IMR-90 (cell line): ENCODE results near the gene SRGAP3. TPM values are rescaled to one million over a fixed set of nuclear protein-coding genes. Genes with fewer than 3 reads are reported as not detected.

ENCODE experiments used
- ATAC-seq: fragments of 200-7000 bp; cut with Tn5 transposase; 2 replicates; pipeline ENCODE4 v1.9.1; 2020; ENCODE audit warnings: low read depth, mild to moderate bottlenecking, moderate library complexity
- BruUV-seq: library from RNA; stranded (reverse); fragments of 400-500 nt; replicated peaks from 2 replicates; lab custom pipeline; 2021; lab: Mats Ljungman, UMichigan
- CTCF ChIA-PET: fragments of 300-600 bp; formaldehyde crosslinking; extraction: SDS; loops from one replicate; lab custom pipeline; 2021; ENCODE audit warnings: antibody characterized with exemption; lab: Yijun Ruan, JAX
- POLR2A ChIA-PET: fragments of 300-600 bp; sonication (Branson Sonifier 250); formaldehyde crosslinking; loops from one replicate; lab custom pipeline; 2022; ENCODE audit warnings: antibody characterized with exemption; ENCODE audit not compliant: unreplicated experiment; lab: Charles Lee
- DNase-seq: peaks from one replicate; pipeline ENCODE4 v3.0.0; 2013
- H2AFZ ChIP-seq: replicated peaks from 2 replicates; pipeline ENCODE3; 2013; ENCODE audit warnings: low read length, mild to moderate bottlenecking; ENCODE audit not compliant: poor library complexity
- H2AK5ac ChIP-seq: 2 replicates; pipeline ENCODE4 v1.6.1; 2013; ENCODE audit warnings: low read depth, low read length, inconsistent platforms
- H2AK9ac ChIP-seq: replicated peaks from 2 replicates; pipeline ENCODE3; 2013; ENCODE audit warnings: mild to moderate bottlenecking, low read depth, low read length, moderate library complexity; ENCODE audit not compliant: poor library complexity
- H2BK120ac ChIP-seq: 2 replicates; pipeline ENCODE4 v1.6.1; 2013; ENCODE audit warnings: low read depth, low read length, inconsistent platforms
- H2BK15ac ChIP-seq: 3 replicates; pipeline ENCODE4 v1.6.1; 2013; ENCODE audit warnings: low read depth, low read length, inconsistent platforms
- H2BK20ac ChIP-seq: 2 replicates; pipeline ENCODE4 v1.6.1; 2013; ENCODE audit warnings: low read depth, mild to moderate bottlenecking, inconsistent platforms, low read length, moderate library complexity
- H2BK5ac ChIP-seq: 2 replicates; pipeline ENCODE4 v1.6.1; 2013; ENCODE audit warnings: mild to moderate bottlenecking, low read depth, low read length, inconsistent platforms; ENCODE audit not compliant: poor library complexity, severe bottlenecking
- H3K14ac ChIP-seq: replicated peaks from 2 replicates; pipeline ENCODE4 v1.6.1; 2013; ENCODE audit warnings: low read depth, low read length, inconsistent platforms
- H3K18ac ChIP-seq: 2 replicates; pipeline ENCODE4 v1.6.1; 2013; ENCODE audit warnings: low read depth, low read length, control low read depth
- H3K23ac ChIP-seq: 2 replicates; pipeline ENCODE4 v1.6.1; 2013; ENCODE audit warnings: low read depth, low read length, inconsistent platforms
- H3K27ac ChIP-seq: 2 replicates; pipeline ENCODE4 v1.5.1; 2013; ENCODE audit warnings: mild to moderate bottlenecking, control low read depth, low read length; ENCODE audit not compliant: insufficient read depth
- H3K27me3 ChIP-seq: 2 replicates; pipeline ENCODE4 v1.6.1; 2013; ENCODE audit warnings: low read length; ENCODE audit not compliant: control insufficient read depth, insufficient read depth
- H3K36me3 ChIP-seq: 2 replicates; pipeline ENCODE4 v1.6.1; 2013; ENCODE audit warnings: low read length, mixed read lengths; ENCODE audit not compliant: control insufficient read depth, insufficient read depth
- H3K4ac ChIP-seq: 2 replicates; pipeline ENCODE4 v1.6.1; 2013; ENCODE audit warnings: low read depth, low read length, inconsistent platforms
- H3K4me1 ChIP-seq: 2 replicates; pipeline ENCODE4 v1.6.1; 2013; ENCODE audit warnings: low read length, mixed read lengths; ENCODE audit not compliant: control insufficient read depth, insufficient read depth
- H3K4me2 ChIP-seq: 2 replicates; pipeline ENCODE4 v1.6.1; 2013; ENCODE audit warnings: low read depth, mild to moderate bottlenecking, control low read depth, low read length, moderate library complexity
- H3K4me3 ChIP-seq: 2 replicates; pipeline ENCODE4 v1.5.1; 2013; ENCODE audit warnings: low read depth, mild to moderate bottlenecking, control low read depth, low read length, moderate library complexity; ENCODE audit not compliant: insufficient read depth
- H3K56ac ChIP-seq: 2 replicates; pipeline ENCODE4 v1.6.1; 2013; ENCODE audit warnings: low read length, inconsistent platforms; ENCODE audit not compliant: insufficient read depth; ENCODE audit errors: extremely low read depth
- H3K79me1 ChIP-seq, 2 experiments: 2 replicates each; pipeline ENCODE4 v1.6.1; 2013; ENCODE audit warnings: low read length in 2 of 2, inconsistent platforms in 1 of 2, low read depth in 1 of 2
- H3K9ac ChIP-seq: 2 replicates; pipeline ENCODE4 v1.6.1; 2013; ENCODE audit warnings: low read depth, low read length, control low read depth
- H3K9me1 ChIP-seq: 2 replicates; pipeline ENCODE4 v1.6.1; 2013; ENCODE audit warnings: low read length, inconsistent platforms; ENCODE audit not compliant: insufficient read depth
- H3K9me3 ChIP-seq: 2 replicates; pipeline ENCODE4 v1.6.1; 2013; ENCODE audit warnings: low read length; ENCODE audit not compliant: control insufficient read depth, insufficient read depth
- H4K20me1 ChIP-seq: 2 replicates; pipeline ENCODE4 v1.6.1; 2013; ENCODE audit warnings: low read length, inconsistent platforms; ENCODE audit not compliant: insufficient read depth
- H4K5ac ChIP-seq: 2 replicates; pipeline ENCODE4 v1.6.1; 2013; ENCODE audit warnings: mild to moderate bottlenecking, low read depth, low read length, control low read depth
- H4K8ac ChIP-seq, 2 experiments: 2 replicates each; pipeline ENCODE4 v1.6.1; 2013; ENCODE audit warnings: low read depth in 2 of 2, low read length in 2 of 2, control low read depth in 1 of 2, inconsistent platforms in 1 of 2
- H4K91ac ChIP-seq: 2 replicates; pipeline ENCODE4 v1.6.1; 2013; ENCODE audit warnings: low read depth, low read length, inconsistent platforms; ENCODE audit not compliant: insufficient read depth
- CTCF ChIP-seq: conservative IDR thresholded peaks from 2 replicates; pipeline ENCODE4 v1.5.1; 2012; ENCODE audit warnings: mild to moderate bottlenecking, low read depth, low read length, improper control_type of control experiment
- ELK1 ChIP-seq: fragments of 150-350 bp; IDR thresholded peaks from 2 replicates; pipeline ENCODE4 v1.6.1; 2016; ENCODE audit warnings: low read depth, mild to moderate bottlenecking, low read length, moderate library complexity, borderline replicate concordance
- FOS ChIP-seq: fragments of 150-350 bp; IDR thresholded peaks from 2 replicates; pipeline ENCODE4 v1.6.1; 2016; ENCODE audit warnings: low read depth, low read length
- WGBS, 2 experiments: methylation state at CpG; one replicate each; pipeline versions ENCODE4 v1.1.5 to v1.1.7; 2013; ENCODE audit warnings: missing lambda C conversion rate in 2 of 2; ENCODE audit not compliant: insufficient read length in 1 of 2; ENCODE audit errors: extremely low coverage in 2 of 2; 5-methylcytosine and 5-hydroxymethylcytosine counted together
- dilution Hi-C: fragments of 300-500 bp; cut with HindIII; formaldehyde crosslinking; loops from one replicate; pipeline ENCODE4 v1.14.3; 2018; ENCODE audit warnings: low sequenced_read_pairs; ENCODE audit not compliant: unreplicated experiment
- in situ Hi-C: fragments of 300-500 bp; cut with MboI; formaldehyde crosslinking; loops from 3 replicates; pipeline ENCODE4 v1.14.3; 2019; ENCODE audit warnings: low sequenced_read_pairs, inconsistent platforms, mixed read lengths
- intact Hi-C: fragments of 100-400 bp; cut with micrococcal nuclease; formaldehyde crosslinking; loops from 2 replicates; pipeline ENCODE4 v1.10.0; 2022
- polyA plus RNA-seq, 3 experiments: library from polyadenylated mRNA; depleted of rRNA; stranded (reverse); fragments of >200 nt; gene quantifications; 2 replicates each; pipeline ENCODE4 v1.2.3, GENCODE V29; 2012; ENCODE audit warnings: low replicate concordance in 1 of 3
- total RNA-seq: library from RNA; depleted of rRNA; stranded (reverse); fragments of >200 nt; gene quantifications from 2 replicates; pipeline ENCODE4 v1.2.3, GENCODE V29; 2012

Gene SRGAP3
- total and polyA plus RNA-seq, 2 of the 4 experiments (the other 2 are of a cell fraction): 0.68 to 1.4 TPM

- ATAC-seq (no peak), DNase-seq (no peak)
- BruUV-seq: no TSS peak
- no peak overlapping the region for H3K4me2 ChIP-seq
- dilution Hi-C loops (no loop called here), in situ Hi-C loops (no loop called here), intact Hi-C loops (no loop called here)
- H3K18ac ChIP-seq: no peak overlapping the region
- no peaks in the 10 kb centered on the region for H3K9me1 ChIP-seq
- no peak overlapping the region for H2AFZ ChIP-seq
- TF ChIP-seq ELK1: no peak
- no peak for TF ChIP-seq CTCF
- TF ChIP-seq FOS: no peak
- H2BK5ac ChIP-seq: no peak overlapping the region
- ChIA-PET POLR2A (no interaction called here), CTCF (no interaction called here)
- no peak overlapping the region for H3K56ac ChIP-seq
- peaks cover 2% of the 10 kb centered on the region for H3K27me3 ChIP-seq
- H3K27ac ChIP-seq: no peak overlapping the region
- H2AK5ac ChIP-seq: no peak overlapping the region
- H2BK15ac ChIP-seq: no peak overlapping the region
- H3K36me3 ChIP-seq: no peaks in the 10 kb centered on the region
- H3K14ac ChIP-seq: no peak overlapping the region
- H2BK120ac ChIP-seq: no peak overlapping the region
- H4K20me1 ChIP-seq: no peaks in the 10 kb centered on the region
- WGBS, 2 experiments: 100% methylated on average over 1 of the region's 1 CpG; no CpG with 5 or more reads in 1 of the 2 experiments
- no peak overlapping the region for H4K5ac ChIP-seq
- no peaks in the 10 kb centered on the region for H3K9me3 ChIP-seq
- H3K4ac ChIP-seq: no peak overlapping the region
- H3K9ac ChIP-seq: no peak overlapping the region
- no peak overlapping the region for H4K91ac ChIP-seq
- no peaks in the 10 kb centered on the region for H3K4me1 ChIP-seq
- H3K4me3 ChIP-seq: no peak overlapping the region
- H3K23ac ChIP-seq: no peak overlapping the region
- no peak overlapping the region for H2BK20ac ChIP-seq
- H2AK9ac ChIP-seq: no peak overlapping the region
- no peaks in the 10 kb centered on the region for H3K79me1 ChIP-seq
- no peak overlapping the region for H4K8ac ChIP-seq
Observed at GRCh38 chr3:9225268-9225667, 24.2 kb downstream of the SRGAP3 start.
